HG03469 (cell line): Measurements from ENCODE around the gene HID1.
A peak's percentile ranks its signal among the peaks of the same experiment; 100 is the strongest.
"Not testable (repeated sequence)": the region's sequence is repeated elsewhere in the genome, so short reads cannot be mapped to it uniquely, and the experiment has no call there.

Experiments
- ATAC-seq: cut with Tn5 transposase; IDR thresholded peaks from one replicate; pipeline ENCODE4 v1.9.1; 2021; ENCODE audit warnings: mild to moderate bottlenecking, moderate library complexity, moderate number of reproducible peaks; ENCODE audit not compliant: unreplicated experiment

Gene HID1

DNA sequence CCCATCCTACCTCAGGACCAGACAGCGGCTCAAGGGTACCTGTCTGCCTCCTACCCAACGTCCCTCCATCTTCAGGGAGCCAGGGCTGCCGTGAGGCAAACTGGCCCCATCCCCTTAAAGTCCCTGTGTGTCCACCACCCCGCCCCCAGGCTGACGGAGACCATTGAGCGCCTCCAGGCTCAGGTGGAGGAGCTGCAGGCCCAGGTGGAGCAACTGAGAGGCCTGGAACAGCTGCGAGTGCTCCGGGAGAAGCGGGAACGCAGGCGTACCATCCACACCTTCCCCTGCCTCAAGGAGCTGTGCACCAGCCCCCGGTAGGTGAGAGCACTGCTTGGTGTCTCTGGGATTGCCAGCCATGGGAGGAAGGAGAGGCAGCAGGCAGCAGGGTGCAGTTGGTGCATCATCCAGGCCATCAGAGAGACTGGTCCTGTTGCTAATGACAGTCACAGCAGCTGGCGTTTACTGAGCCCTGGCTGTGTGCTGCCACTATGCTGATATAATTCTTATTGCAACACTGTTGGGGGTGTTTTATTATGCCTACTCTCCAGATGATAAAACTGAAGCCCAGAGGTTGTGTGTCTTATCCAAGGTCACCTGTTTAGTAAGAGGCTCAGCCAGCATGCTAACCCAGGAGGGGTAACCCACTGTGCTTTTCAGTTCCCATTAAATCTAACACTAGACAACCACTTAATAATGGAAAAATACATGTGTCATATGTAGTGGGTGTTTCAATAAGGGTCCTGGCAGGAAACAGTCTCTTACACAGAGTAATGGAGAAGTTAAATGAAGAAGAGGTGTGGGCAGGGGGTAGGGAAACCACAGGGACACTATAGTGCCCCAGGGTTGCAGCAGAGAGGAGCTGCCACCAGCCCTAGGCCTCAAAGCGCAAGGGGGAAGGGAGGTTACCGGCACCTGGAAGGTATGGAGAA lies 29.6 kb upstream of the HID1 start:
- ATAC-seq = no peak

DNA sequence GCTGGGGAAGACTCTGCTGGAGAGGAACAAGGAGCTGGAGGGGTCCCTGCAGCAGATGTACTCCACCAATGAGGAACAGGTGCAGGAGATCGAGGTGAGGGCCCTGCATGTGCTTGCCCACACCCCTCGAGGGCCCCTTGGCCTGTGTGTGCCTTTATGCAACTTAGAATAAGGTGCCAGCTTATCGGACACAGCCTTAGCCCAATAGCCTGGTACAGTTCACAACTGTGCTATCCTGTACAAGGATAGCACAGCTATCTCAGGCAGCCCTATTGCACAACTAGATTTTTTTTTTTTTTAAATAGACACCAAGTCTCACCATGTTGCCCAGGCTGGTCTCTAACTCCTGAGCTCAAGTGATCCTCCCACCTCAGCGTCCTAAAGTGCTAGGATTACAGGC lies 27.0 kb upstream of the HID1 start:
- no peak for ATAC-seq

DNA sequence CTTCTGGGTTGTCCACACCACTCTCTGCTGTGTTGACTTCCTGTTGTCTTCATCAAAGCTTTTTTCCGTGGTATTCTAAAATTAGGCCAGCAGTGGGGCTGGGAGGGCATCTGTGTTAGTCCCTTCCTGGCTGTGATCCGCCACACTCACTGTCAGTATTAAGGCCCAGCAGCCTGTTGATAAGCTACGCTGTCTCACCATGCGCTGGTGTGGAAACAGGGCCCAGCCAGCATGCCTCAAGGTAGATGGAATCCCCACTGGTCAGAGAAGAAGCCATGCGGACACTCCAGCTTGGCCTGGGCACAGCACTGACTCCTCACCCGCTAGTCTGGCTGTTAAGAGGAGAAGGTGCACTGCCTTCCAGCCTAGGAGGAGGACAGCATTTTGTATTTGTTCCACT lies 26.2 kb upstream of the HID1 start:
- no peak for ATAC-seq

DNA sequence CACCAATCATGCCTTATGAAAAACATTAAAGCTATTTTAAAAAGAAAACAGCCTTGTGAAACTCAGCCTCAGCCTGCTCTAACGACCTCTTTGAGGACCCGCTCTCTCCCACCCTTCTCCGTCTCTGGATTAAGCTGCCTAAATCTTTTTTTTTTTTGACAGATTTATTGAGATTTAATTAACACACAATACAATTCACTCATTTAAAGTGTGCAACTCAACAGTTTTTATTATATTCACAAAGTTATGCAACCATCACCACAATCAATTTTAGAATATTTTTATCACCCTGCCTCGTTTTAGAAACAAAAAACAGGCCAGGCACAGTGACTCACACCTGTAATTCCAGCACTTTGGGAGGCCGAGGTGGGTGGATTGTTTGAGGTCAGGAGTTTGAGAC lies 23.3 kb upstream of the HID1 start:
- no peak for ATAC-seq

GRCh38 chr17:74994440-74994839 lies 21.9 kb upstream of the HID1 start:
- no peak for ATAC-seq

DNA sequence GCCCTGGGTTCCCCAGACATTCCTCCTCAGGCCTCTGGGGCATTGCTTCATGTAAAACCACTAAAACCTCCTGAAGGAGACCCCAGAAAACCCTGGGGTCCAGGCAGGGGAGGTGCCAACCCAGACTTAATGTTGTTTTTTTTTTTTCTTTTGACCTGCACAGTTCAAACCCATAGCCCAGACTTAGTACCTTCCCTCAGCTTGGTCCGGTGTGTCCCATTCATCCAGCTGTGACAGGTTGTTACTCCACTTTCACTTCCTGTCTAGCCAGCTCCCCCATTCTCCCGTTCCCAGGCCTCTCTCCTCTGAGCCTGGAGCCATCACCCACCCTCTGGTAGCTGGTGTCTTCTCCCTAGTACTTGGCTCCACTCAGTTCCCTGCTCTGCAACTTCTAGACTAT lies 19.7 kb upstream of the HID1 start:
- ATAC-seq = no peak

DNA sequence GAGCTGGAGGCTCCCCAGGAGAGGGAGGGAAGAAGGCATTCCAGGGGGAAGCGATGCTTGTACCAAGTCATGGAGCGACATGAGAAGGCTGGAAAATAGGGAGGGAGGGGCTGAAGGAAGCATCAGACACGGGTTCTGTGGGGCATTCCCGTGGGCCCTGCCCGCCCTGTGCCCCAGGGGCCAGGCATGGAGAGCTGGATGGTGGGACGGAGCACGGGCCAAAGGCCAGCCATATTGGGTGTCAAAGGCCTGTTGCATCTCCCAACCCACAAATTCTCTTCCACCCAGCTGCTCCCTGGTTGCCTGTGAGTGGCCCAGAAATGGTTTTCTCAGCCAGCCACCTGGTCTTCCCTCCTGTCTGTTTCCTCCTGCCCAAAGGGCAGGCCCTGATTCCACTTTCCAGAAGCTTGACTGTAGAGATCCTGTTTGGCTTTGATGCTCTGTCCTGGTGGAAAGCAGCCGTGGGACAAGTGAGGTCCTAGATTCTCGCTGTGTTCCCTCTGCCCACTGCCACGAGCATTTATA lies 18.1 kb upstream of the HID1 start:
- ATAC-seq = no peak

DNA sequence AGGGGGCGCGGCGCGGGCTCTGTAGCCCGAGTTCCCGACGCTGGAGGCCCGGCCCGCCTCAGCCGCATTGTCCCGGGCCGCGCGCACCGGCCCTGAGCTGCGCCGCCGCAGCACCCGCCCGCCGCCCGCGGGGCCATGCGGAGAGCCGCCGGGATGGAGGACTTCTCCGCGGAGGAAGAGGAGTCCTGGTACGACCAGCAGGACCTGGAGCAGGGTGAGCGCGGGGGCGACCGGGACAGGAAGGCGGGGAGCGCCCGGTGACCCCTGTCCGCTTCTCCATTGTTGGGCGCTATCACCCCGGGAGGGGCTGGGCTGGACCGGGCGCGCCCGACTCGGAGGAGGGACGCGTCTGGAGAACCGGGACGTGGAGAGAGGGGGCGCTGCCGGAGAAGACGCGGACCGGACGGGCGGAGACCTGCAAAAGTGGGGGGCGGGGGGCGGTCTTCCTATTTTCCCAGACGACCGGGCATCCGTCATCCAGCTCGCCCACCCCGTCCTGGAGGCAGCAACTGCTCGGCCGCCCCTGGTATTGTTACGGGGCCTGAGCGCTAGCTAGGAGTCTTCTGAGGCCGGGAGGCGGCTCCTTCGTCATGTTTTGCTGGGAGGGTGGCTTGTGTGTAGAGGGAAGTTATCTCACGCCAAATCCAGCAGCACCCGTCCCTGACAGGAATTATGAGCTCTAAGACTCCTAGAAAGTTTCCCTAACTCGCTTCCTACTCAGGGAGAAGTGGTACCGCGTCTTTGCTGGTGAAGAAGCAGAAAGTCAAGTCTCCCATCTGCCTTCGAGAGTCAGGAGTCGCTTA lies 15.6 kb upstream of the HID1 start:
- no peak for ATAC-seq

DNA sequence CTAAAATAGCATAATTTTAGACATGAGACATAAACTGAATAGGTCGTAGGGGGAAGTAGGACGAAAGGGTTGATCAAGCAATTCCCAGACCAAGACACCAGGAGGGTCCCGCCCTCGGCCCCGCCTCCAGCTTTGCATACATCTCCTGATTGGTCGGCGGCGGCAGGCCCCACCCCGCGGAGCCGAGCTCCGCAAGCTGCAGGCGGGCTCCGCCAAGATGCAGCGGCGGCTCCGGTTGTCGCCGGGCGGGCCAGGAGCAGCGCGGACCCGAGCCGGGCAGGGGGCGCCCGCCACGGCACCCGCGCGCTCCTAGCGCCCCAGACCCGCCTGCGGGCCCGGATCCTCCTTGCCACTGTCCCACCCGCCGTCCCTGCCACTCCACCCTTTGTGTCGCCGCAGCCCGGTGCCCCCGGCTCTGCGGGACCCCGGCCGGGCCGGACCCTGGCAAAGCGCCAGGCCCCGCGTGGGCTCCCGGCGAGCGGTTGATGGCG lies 14.9 kb upstream of the HID1 start, which contains the start of gene CDR2L:
TSS of gene CDR2L (plus strand) at position 215 of the 491 bp plus-strand sequence. CDS start 412 bp downstream, outside the sequence.
- ATAC-seq = peak; percentile 88

DNA sequence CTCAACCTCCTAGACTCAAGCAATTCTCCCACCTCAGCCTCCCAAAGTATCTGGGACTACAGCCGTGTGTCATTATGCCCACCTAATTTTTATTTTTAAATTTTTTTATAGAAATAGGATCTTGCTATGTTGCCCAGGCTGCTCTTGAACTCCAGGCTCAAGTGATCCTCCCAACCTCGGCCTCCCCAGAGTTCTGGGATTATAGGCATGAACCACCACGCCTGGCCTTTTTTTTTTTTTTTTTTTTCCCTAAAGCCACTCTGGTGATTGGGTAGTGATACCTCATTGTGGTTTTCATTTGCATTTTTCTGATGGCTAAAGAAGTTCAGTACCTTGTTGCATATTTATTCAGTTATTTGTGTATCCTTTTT lies 13.6 kb upstream of the HID1 start:
- ATAC-seq = no peak

DNA sequence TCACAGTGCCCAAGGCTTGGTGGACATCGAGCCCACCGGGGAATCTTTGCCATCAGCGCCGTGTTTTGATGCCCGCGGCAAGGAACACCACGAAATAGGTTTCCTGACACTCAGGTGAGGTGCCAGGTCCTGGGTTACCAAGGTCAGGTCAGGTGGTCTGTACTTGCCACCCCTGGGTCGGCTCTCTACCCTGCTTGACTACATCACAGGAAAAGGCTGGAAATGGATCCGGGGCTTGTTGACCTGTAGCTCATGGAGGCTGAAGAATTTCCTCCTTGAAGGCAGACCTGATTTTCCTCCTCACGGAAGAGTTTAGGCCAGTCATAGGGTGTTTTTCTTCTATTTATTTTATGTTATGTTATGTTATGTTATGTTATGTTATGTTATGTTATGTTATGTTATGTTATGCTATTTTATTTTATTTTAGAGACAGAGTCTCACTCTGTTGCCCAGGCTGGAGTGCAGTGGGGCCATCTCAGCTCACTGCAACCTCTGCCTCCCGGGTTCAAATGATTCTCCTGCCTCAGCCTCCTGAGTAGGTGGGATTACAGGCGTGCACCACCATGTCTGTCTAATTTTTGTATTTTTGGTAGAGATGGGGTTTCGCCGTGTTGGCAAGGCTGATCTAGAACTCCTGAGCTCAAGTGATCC lies 10.2 kb upstream of the HID1 start:
- not testable (repeated sequence) for ATAC-seq

DNA sequence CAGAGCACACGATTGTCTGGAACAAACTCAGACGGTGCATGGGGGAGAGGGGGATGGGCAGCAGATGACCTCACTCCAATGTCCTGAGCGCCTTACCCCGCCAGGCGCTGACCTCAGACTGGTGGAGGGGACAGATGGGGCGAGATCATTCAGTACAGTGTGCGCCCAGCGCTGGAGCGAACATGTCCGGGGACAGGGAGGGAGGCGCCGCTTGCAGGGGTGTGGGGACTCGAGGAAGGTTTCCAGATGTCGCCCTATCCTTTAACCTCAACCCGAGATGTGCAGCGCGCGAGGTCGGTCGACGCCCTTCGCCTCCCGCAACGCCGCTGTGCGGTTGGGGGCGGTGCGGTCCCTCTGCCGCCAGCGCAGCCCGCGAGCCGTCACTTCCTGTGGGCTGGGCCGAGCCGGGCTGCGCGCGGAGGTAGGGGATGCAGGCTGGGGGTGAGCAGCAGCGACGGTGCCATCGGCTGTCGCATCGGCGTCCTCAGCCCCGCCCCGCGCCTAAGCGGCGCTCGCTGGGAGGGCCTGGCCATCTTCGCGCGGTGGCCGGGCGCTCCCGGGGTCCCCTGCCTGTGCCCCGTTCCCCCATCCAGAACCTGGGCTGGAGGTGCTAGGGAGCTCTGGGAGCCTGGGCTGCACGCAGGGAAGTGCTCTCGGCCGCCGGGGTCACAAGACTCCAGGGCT lies 9.6 kb upstream of the HID1 start:
- ATAC-seq = no peak

DNA sequence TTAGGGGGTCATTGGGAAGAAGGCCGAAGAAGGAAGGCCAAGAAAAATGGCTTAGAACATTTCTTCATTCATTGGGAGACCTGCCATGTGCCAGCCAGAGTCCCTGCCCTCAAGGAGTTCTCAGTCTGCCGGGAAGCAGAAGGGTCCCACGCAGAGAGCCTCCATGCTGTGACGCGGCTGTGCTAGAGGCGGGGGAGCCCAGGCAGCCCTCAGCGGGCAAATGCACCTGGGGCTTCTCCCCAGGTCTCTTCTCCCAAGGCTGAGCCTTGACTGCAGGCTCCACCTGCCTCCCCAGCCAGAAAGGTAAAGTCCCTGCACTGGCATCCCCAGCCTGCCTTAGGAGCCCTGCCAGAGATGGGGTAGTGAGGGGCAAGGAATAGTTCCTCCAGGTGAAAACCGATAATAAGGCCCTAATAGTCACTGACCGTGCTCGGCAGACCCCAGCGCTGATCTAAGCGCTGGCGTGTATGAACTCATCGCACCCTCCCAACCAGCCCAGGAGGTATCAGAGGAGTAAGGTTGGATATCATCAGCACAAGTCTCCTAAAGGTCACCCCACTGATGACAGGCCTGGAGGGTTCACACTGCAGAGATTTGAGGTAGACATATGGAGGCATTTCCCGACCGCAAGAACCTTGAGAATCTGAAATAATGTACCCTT lies 8.9 kb upstream of the HID1 start:
- no peak for ATAC-seq

- no peak for ATAC-seq
Observed at GRCh38 chr17:74979408-74980146, 7.0 kb upstream of the HID1 start.

- no peak for ATAC-seq
Observed at GRCh38 chr17:74978240-74978639, 5.7 kb upstream of the HID1 start.

DNA sequence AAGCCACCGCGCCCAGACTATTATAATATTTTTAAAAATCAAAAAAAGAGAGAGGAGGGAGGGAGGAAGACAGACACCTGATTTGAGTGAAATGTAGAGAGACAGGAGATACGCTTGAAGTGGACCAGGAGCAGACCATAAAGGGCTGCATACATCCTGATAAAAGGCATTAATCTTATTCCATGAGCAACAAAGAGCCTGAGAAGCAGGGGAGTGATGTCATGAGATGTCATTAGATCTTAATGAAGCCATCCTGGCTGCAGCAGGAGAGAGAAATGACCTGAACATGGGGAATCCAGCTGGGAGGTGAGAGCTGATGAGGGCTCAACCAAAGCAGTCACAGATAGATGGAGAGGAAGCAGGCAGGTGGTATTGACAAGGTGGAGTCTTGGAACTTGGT lies 5.2 kb upstream of the HID1 start:
- ATAC-seq = no peak

DNA sequence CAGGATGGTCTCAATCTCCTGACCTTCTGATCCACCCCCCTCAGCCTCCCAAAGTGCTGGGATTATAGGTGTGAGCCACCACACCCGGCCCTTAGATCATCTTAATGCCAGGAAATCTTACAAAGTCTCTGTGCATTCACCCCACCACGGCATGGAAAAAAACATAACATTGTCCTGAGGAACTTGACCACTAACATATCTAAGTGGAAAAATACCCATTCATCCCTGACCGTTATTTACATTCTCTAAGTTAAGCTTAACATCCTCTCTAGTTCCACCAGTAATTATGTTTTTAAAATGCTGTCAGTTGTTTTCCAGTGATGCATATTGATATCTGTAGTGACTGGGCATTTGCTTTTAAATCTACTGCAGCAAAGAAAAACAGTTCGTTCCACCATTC lies 3.4 kb upstream of the HID1 start:
- ATAC-seq = no peak

DNA sequence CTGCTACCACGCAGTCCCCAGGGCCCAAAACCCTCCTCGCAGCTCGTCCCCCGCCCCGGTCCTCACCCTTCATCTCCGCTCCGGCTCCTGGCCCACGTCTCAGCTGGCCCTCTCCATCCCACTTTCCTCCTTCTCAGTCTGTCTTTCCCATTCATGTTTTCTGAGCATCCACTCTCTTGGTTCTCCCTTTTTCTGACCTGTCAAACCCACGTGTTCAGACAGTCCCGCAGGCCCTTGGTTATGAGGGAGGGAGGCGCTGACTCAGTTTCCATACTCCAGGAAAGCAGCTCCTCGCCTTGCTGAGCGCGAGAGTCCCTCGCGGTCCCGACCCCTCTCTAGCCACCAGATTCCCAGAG lies 392 bp upstream of the HID1 start:
- no peak for ATAC-seq

DNA sequence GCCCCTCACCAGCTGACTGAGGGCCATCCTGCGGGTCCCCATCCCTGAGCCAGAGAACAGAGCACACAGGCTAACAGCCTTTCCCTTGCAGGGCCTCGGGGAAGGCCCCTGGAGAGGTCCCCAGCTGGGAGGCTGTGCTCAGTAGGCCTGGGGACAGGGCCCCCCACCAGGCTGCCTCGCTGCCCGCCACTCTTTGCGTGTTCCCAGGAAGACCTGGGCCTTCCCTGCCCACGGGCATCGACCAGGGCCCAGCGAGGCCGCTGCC lies 785 bp downstream of the HID1 start:
- ATAC-seq = no peak
